Measurements from ENCODE around the gene TBCB.

- TF ChIP-seq, protein P1, sequence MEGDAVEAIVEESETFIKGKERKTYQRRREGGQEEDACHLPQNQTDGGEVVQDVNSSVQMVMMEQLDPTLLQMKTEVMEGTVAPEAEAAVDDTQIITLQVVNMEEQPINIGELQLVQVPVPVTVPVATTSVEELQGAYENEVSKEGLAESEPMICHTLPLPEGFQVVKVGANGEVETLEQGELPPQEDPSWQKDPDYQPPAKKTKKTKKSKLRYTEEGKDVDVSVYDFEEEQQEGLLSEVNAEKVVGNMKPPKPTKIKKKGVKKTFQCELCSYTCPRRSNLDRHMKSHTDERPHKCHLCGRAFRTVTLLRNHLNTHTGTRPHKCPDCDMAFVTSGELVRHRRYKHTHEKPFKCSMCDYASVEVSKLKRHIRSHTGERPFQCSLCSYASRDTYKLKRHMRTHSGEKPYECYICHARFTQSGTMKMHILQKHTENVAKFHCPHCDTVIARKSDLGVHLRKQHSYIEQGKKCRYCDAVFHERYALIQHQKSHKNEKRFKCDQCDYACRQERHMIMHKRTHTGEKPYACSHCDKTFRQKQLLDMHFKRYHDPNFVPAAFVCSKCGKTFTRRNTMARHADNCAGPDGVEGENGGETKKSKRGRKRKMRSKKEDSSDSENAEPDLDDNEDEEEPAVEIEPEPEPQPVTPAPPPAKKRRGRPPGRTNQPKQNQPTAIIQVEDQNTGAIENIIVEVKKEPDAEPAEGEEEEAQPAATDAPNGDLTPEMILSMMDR (IDR thresholded peaks at IDR 0.05; ENCODE audit: insufficient read depth, low read length, poor library complexity, severe bottlenecking): no peak
- TF ChIP-seq EZH2phosphoT487 (conservative IDR thresholded peaks at IDR 0.05; ENCODE audit: low read length): no peak
Observed at GRCh38 chr19:36151144-36152018, 36.1 kb downstream of the TBCB start.

Measured in SU-DHL-6 (cell line).